Measurements from ENCODE around the gene EIF2B2. TPM values are rescaled to one million over a fixed set of nuclear protein-coding genes. Genes with fewer than 3 reads are reported as not detected.

EIF2B2 gene
- total RNA-seq, 1 experiment from 2014 or later = 48.3 TPM

- no peak overlapping the region for H2AFZ ChIP-seq (ENCODE audit: low read length)
- H3K9ac ChIP-seq (ENCODE audit: extremely low read depth, insufficient read length, low read length) = no peak overlapping the region
- H3T11ph ChIP-seq (ENCODE audit: low read length) = no peak overlapping the region
- H3K4me1 Mint-ChIP-seq = peaks cover 10 to 15% of the 10 kb centered on the region in 2 experiments
- H3K79me2 ChIP-seq (ENCODE audit: insufficient read depth, low read length) = no peaks in the 10 kb centered on the region
- H3K27me3 ChIP-seq (ENCODE audit: insufficient read depth, low read length) = no peaks in the 10 kb centered on the region; the same call in 1 of the 2 replicates
- H2BK15ac ChIP-seq (ENCODE audit: low read depth, low read length) = no peak overlapping the region
- no peak overlapping the region for H3K56ac ChIP-seq (ENCODE audit: insufficient read length, low read depth, low read length)
- H3K9me3 Mint-ChIP-seq = no peaks in the 10 kb centered on the region
- H3K79me1 ChIP-seq (ENCODE audit: insufficient read depth, low read depth, low read length, poor library complexity, severe bottlenecking) = no peaks in the 10 kb centered on the region
- H3K4ac ChIP-seq (ENCODE audit: low read depth, low read length) = no peak overlapping the region
- no peak overlapping the region for H3K27ac Mint-ChIP-seq
- H3K14ac ChIP-seq (ENCODE audit: insufficient read depth, low read length) = no peak overlapping the region; the same call in 1 of the 2 replicates
- no peak overlapping the region for H2BK12ac ChIP-seq (ENCODE audit: insufficient read length, low read depth, low read length)
- H3K27ac ChIP-seq (ENCODE audit: insufficient read length, low read depth, low read length) = no peak overlapping the region
- no peak overlapping the region for H4K5ac ChIP-seq (ENCODE audit: insufficient read length, low read depth, low read length)
- no peak overlapping the region for H2BK20ac ChIP-seq (ENCODE audit: low read depth, low read length, poor library complexity, severe bottlenecking)
- no peak overlapping the region for H2BK5ac ChIP-seq (ENCODE audit: insufficient read length, low read length)
- WGBS (ENCODE audit: extremely low coverage, insufficient read length, low lambda C conversion rate) = no CpG with 5 or more reads among the region's 18 CpGs
- H3K4me3 Mint-ChIP-seq = peak overlapping the region; percentile 19 to 35; a peak in 2 of 5 replicates
- H3K36me3 Mint-ChIP-seq (ENCODE audit: insufficient read depth in 1 of 3, low read depth in 3 of 3) = no peaks in the 10 kb centered on the region; a peak in 1 of 7 replicates
- no peaks in the 10 kb centered on the region for H4K20me1 ChIP-seq (ENCODE audit: control insufficient read depth, insufficient read depth, insufficient read length)
- no peak overlapping the region for H3K18ac ChIP-seq (ENCODE audit: insufficient read length, low read depth, low read length)
- no peak overlapping the region for H4K91ac ChIP-seq (ENCODE audit: insufficient read length, low read depth, low read length)
- H3K23ac ChIP-seq (ENCODE audit: insufficient read length, low read depth, low read length) = no peak overlapping the region
- H3K4me1 ChIP-seq (ENCODE audit: insufficient read depth, low read length) = no peaks in the 10 kb centered on the region; the same call in 1 of the 2 replicates
- TF ChIP-seq CTCF (conservative IDR thresholded peaks at IDR 0.05) = no peak
- H3K4me2 ChIP-seq (ENCODE audit: insufficient read depth, insufficient read length, low read length) = peak overlapping the region; percentile 18
- no peaks in the 10 kb centered on the region for H3K9me3 ChIP-seq (ENCODE audit: control insufficient read depth, low read depth, low read length)
- no peak overlapping the region for H2AK5ac ChIP-seq (ENCODE audit: insufficient read length, low read length)
- no peak overlapping the region for H2BK120ac ChIP-seq (ENCODE audit: low read depth, low read length, poor library complexity, severe bottlenecking)
- H3K23me2 ChIP-seq (ENCODE audit: insufficient read length, low read depth, low read length, poor library complexity, severe bottlenecking) = no peaks in the 10 kb centered on the region
- DNase-seq = no peak
- H3K27me3 Mint-ChIP-seq (ENCODE audit: low read depth) = peaks cover 21% of the 10 kb centered on the region
- H4K8ac ChIP-seq (replicated peaks; ENCODE audit: insufficient read length, low read depth, low read length) = no peak overlapping the region
Measured at GRCh38 chr14:74954232-74954946, 48.3 kb upstream of the EIF2B2 start.

All from H9 (cell line).